Liver (tissue), 9 donors: ENCODE results near the gene PDZD2. TPM values are rescaled to one million over a fixed set of nuclear protein-coding genes. Genes with fewer than 3 reads are reported as not detected.

Source experiments
- DNase-seq: peaks from one replicate; pipeline ENCODE4 v3.0.0-alpha.2; 2017; ENCODE audit warnings: low spot score
- H3K27ac ChIP-seq, 2 donors: one replicate each; pipeline ENCODE4 v1.7.0; 2013; ENCODE audit warnings: inconsistent platforms in 2 of 2, low read length in 2 of 2, control low read depth in 1 of 2, low read depth in 1 of 2, mild to moderate bottlenecking in 1 of 2
- H3K27me3 ChIP-seq, 4 donors: one replicate each; pipeline versions ENCODE4 v1.6.1 to v1.7.0; 2013; ENCODE audit warnings: low read length in 3 of 4, inconsistent platforms in 1 of 4, mild to moderate bottlenecking in 1 of 4, moderate library complexity in 1 of 4; ENCODE audit not compliant: control insufficient read depth in 4 of 4, insufficient read depth in 4 of 4
- H3K36me3 ChIP-seq, 4 donors: one replicate each; pipeline versions ENCODE4 v1.6.1 to v1.7.0; 2013; ENCODE audit warnings: low read length in 3 of 4, mild to moderate bottlenecking in 3 of 4, low read depth in 1 of 4, moderate library complexity in 1 of 4; ENCODE audit not compliant: control insufficient read depth in 4 of 4, insufficient read depth in 3 of 4
- H3K4me1 ChIP-seq, 4 donors: one replicate each; pipeline versions ENCODE4 v1.6.1 to v1.7.0; 2013; ENCODE audit warnings: low read length in 3 of 4, mild to moderate bottlenecking in 3 of 4, moderate library complexity in 1 of 4; ENCODE audit not compliant: control insufficient read depth in 4 of 4, insufficient read depth in 4 of 4
- H3K4me3 ChIP-seq, 3 donors: one replicate each; pipeline versions ENCODE4 v1.6.1 to v1.7.0; 2013; ENCODE audit warnings: low read length in 3 of 3, control low read depth in 1 of 3, low read depth in 1 of 3, mild to moderate bottlenecking in 1 of 3
- H3K9ac ChIP-seq, 2 donors: one replicate each; pipeline ENCODE4 v1.7.0; 2013; ENCODE audit warnings: low read length in 2 of 2, mild to moderate bottlenecking in 2 of 2, moderate library complexity in 2 of 2, control low read depth in 1 of 2, low read depth in 1 of 2
- H3K9me3 ChIP-seq, 4 donors: one replicate each; pipeline versions ENCODE4 v1.6.1 to v1.7.0; 2013; ENCODE audit warnings: low read length in 3 of 4; ENCODE audit not compliant: control insufficient read depth in 4 of 4
- EGR1 ChIP-seq, 2 donors: IDR thresholded peaks; 2 replicates each; pipeline ENCODE4 v1.6.1; 2016 to 2018; ENCODE audit warnings: antibody characterized with exemption in 2 of 2, low read depth in 2 of 2
- FOXA1 ChIP-seq: IDR thresholded peaks from 2 replicates; pipeline ENCODE4 v1.6.1; 2016; ENCODE audit warnings: antibody characterized with exemption
- FOXA2 ChIP-seq: IDR thresholded peaks from 2 replicates; pipeline ENCODE4 v1.6.1; 2016; ENCODE audit warnings: antibody characterized with exemption
- GABPA ChIP-seq, 2 donors: IDR thresholded peaks in 1 of 2; conservative IDR thresholded peaks in 1 of 2; 2 replicates each; pipeline ENCODE4 v1.6.1; 2016; ENCODE audit warnings: antibody characterized with exemption in 2 of 2, mild to moderate bottlenecking in 1 of 2, moderate library complexity in 1 of 2
- HNF4A ChIP-seq, 2 donors: conservative IDR thresholded peaks; 2 replicates each; pipeline ENCODE4 v1.6.1; 2016; ENCODE audit warnings: antibody characterized with exemption in 2 of 2, mild to moderate bottlenecking in 2 of 2
- HNF4G ChIP-seq: IDR thresholded peaks from 2 replicates; pipeline ENCODE4 v1.6.1; 2016; ENCODE audit warnings: antibody characterized with exemption
- JUND ChIP-seq, 2 donors: IDR thresholded peaks; 2 replicates each; pipeline ENCODE4 v1.6.1; 2016; ENCODE audit warnings: antibody characterized with exemption in 2 of 2
- NR2F2 ChIP-seq: IDR thresholded peaks from 2 replicates; pipeline ENCODE4 v1.6.1; 2016; ENCODE audit warnings: antibody characterized with exemption
- RAD21 ChIP-seq, 2 donors: IDR thresholded peaks; 2 replicates each; pipeline ENCODE4 v1.6.1; 2016; ENCODE audit warnings: antibody characterized with exemption in 2 of 2, mild to moderate bottlenecking in 2 of 2
- RXRA ChIP-seq, 2 donors: IDR thresholded peaks; 2 replicates each; pipeline ENCODE4 v1.6.1; 2017 to 2018; ENCODE audit warnings: antibody characterized with exemption in 2 of 2, mild to moderate bottlenecking in 1 of 2
- SP1 ChIP-seq: IDR thresholded peaks from 2 replicates; pipeline ENCODE4 v1.6.1; 2018; ENCODE audit warnings: antibody characterized with exemption, mild to moderate bottlenecking
- TAF1 ChIP-seq: conservative IDR thresholded peaks from 2 replicates; pipeline ENCODE4 v1.6.1; 2016; ENCODE audit warnings: antibody characterized with exemption, mild to moderate bottlenecking
- YY1 ChIP-seq: IDR thresholded peaks from 2 replicates; pipeline ENCODE4 v1.6.1; 2016; ENCODE audit warnings: antibody characterized with exemption, mild to moderate bottlenecking
- WGBS: extraction: QIAGEN DNeasy Blood & Tissue Kit; methylation state at CpG from one replicate; pipeline ENCODE4 v1.1.7; 2013; 5-methylcytosine and 5-hydroxymethylcytosine counted together
- polyA plus RNA-seq, 2 donors: library from polyadenylated mRNA; stranded (reverse) in 1 of 2; unstranded in 1 of 2; fragments of 200-250 nt in 1 of 2; fragments of >200 nt in 1 of 2; fragmentation: Nextera tagmentation in 1 of 2; extraction: Ambion mirVana in 1 of 2; gene quantifications; one replicate each; pipeline versions ENCODE4 v1.2.1 to v1.2.3, GENCODE V29; 2013 to 2015
- total RNA-seq, 2 donors: library from RNA; depleted of rRNA; stranded (reverse); fragments of >200 nt; gene quantifications; one replicate each; pipeline ENCODE4 v1.2.3, GENCODE V29; 2014
- TF ChIP-seq, protein P1 (sequence below): fragments of 150-350 bp; IDR thresholded peaks from 2 replicates; pipeline ENCODE4 v1.5.1; 2017; ENCODE audit warnings: improper control_type of control experiment, low read depth, low read length; ENCODE audit not compliant: missing input control
- TF ChIP-seq, protein P2 (sequence below): IDR thresholded peaks from 2 replicates; pipeline ENCODE4 v1.6.1; 2016; ENCODE audit warnings: antibody characterized with exemption, mild to moderate bottlenecking
- TF ChIP-seq, protein P3 (sequence below): IDR thresholded peaks from 2 replicates; pipeline ENCODE4 v1.6.1; 2016; ENCODE audit warnings: antibody characterized with exemption
- TF ChIP-seq, protein P4 (sequence below): IDR thresholded peaks from 2 replicates; pipeline ENCODE4 v1.6.1; 2016; ENCODE audit warnings: antibody characterized with exemption
- TF ChIP-seq, protein P5 (sequence below): IDR thresholded peaks from 2 replicates; pipeline ENCODE4 v1.6.1; 2016; ENCODE audit warnings: antibody characterized with exemption
- donor health status: healthy.
- donor health status: healthy.
- donor health status: healthy.
- donor health status: healthy.
- donor health status: healthy.

Gene PDZD2
- total and polyA plus RNA-seq, 4 donors: 0.27 to 1.1 (median 0.54) TPM

DNA sequence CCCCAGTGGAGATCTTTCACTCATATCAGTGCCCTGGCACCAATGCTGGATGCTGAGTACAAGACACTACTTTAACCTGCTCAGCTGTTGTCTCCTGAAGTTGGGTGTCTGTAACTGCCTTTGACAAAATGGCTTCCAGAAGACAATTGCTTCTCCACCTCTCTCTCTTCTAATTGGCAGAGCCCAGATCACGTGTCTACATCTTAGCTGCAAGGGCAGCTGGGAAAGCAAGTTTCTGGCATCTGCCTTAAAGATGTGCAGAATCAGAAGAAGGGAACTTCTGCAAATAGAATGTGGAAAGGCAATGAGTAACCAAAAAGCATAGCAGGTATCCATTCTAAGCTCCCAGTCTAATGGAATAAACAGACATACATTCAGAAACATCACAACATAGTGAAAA is 81.1 kb downstream of the PDZD2 start:
- DNase-seq: no peak
- Histone ChIP-seq H3K4me3 (no peak overlapping the region), H3K27ac (no peak overlapping the region), H3K9ac (no peak overlapping the region), H3K36me3 (no peaks in the 10 kb centered on the region), H3K27me3 (peaks cover 0 to 4% (median 0%) of the 10 kb centered on the region in 4 donors), H3K9me3 (no peaks in the 10 kb centered on the region), H3K4me1 (no peaks in the 10 kb centered on the region)
- WGBS: 84% methylated on average over 1 of the region's 1 CpG
- TF ChIP-seq HNF4G (no peak), FOXA2 (no peak), FOXA1 (no peak), EGR1 (IDR thresholded peaks at IDR 0.05; ENCODE audit: low read depth in 2 of 2) (no peak), RAD21 (IDR thresholded peaks at IDR 0.05) (no peak), GABPA (IDR thresholded peaks at IDR 0.05 in 1 of 2, conservative IDR thresholded peaks at IDR 0.05 in 1 of 2) (no peak), JUND (IDR thresholded peaks at IDR 0.05) (no peak), TAF1 (no peak), HNF4A (conservative IDR thresholded peaks at IDR 0.05) (no peak), YY1 (no peak), SP1 (no peak), RXRA (IDR thresholded peaks at IDR 0.05) (no peak), NR2F2 (no peak)
- TF ChIP-seq, protein P1, sequence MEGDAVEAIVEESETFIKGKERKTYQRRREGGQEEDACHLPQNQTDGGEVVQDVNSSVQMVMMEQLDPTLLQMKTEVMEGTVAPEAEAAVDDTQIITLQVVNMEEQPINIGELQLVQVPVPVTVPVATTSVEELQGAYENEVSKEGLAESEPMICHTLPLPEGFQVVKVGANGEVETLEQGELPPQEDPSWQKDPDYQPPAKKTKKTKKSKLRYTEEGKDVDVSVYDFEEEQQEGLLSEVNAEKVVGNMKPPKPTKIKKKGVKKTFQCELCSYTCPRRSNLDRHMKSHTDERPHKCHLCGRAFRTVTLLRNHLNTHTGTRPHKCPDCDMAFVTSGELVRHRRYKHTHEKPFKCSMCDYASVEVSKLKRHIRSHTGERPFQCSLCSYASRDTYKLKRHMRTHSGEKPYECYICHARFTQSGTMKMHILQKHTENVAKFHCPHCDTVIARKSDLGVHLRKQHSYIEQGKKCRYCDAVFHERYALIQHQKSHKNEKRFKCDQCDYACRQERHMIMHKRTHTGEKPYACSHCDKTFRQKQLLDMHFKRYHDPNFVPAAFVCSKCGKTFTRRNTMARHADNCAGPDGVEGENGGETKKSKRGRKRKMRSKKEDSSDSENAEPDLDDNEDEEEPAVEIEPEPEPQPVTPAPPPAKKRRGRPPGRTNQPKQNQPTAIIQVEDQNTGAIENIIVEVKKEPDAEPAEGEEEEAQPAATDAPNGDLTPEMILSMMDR: no peak
- TF ChIP-seq, protein P2, sequence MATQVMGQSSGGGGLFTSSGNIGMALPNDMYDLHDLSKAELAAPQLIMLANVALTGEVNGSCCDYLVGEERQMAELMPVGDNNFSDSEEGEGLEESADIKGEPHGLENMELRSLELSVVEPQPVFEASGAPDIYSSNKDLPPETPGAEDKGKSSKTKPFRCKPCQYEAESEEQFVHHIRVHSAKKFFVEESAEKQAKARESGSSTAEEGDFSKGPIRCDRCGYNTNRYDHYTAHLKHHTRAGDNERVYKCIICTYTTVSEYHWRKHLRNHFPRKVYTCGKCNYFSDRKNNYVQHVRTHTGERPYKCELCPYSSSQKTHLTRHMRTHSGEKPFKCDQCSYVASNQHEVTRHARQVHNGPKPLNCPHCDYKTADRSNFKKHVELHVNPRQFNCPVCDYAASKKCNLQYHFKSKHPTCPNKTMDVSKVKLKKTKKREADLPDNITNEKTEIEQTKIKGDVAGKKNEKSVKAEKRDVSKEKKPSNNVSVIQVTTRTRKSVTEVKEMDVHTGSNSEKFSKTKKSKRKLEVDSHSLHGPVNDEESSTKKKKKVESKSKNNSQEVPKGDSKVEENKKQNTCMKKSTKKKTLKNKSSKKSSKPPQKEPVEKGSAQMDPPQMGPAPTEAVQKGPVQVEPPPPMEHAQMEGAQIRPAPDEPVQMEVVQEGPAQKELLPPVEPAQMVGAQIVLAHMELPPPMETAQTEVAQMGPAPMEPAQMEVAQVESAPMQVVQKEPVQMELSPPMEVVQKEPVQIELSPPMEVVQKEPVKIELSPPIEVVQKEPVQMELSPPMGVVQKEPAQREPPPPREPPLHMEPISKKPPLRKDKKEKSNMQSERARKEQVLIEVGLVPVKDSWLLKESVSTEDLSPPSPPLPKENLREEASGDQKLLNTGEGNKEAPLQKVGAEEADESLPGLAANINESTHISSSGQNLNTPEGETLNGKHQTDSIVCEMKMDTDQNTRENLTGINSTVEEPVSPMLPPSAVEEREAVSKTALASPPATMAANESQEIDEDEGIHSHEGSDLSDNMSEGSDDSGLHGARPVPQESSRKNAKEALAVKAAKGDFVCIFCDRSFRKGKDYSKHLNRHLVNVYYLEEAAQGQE: no peak
- TF ChIP-seq, protein P3, sequence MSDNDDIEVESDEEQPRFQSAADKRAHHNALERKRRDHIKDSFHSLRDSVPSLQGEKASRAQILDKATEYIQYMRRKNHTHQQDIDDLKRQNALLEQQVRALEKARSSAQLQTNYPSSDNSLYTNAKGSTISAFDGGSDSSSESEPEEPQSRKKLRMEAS: no peak
- TF ChIP-seq, protein P4, sequence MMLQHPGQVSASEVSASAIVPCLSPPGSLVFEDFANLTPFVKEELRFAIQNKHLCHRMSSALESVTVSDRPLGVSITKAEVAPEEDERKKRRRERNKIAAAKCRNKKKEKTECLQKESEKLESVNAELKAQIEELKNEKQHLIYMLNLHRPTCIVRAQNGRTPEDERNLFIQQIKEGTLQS: no peak
- TF ChIP-seq, protein P5, sequence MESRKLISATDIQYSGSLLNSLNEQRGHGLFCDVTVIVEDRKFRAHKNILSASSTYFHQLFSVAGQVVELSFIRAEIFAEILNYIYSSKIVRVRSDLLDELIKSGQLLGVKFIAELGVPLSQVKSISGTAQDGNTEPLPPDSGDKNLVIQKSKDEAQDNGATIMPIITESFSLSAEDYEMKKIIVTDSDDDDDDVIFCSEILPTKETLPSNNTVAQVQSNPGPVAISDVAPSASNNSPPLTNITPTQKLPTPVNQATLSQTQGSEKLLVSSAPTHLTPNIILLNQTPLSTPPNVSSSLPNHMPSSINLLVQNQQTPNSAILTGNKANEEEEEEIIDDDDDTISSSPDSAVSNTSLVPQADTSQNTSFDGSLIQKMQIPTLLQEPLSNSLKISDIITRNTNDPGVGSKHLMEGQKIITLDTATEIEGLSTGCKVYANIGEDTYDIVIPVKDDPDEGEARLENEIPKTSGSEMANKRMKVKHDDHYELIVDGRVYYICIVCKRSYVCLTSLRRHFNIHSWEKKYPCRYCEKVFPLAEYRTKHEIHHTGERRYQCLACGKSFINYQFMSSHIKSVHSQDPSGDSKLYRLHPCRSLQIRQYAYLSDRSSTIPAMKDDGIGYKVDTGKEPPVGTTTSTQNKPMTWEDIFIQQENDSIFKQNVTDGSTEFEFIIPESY: no peak
